Kidney (tissue), 14 donors: ENCODE data around the gene VEGFC. TPM values are rescaled to one million over a fixed set of nuclear protein-coding genes. Genes with fewer than 3 reads are reported as not detected.
A peak's percentile ranks its signal among the peaks of the same experiment; 100 is the strongest.

Experiments used
- DNase-seq, 5 donors: peaks; one replicate each; pipeline ENCODE4 v3.0.0-alpha.2; 2013 to 2020
- FAIRE-seq: peaks from 2 replicates; lab custom pipeline; 2012; peaks lifted over from hg19 to GRCh38; lab: Jason Lieb, UNC
- H3K27ac ChIP-seq, 2 donors: one replicate each; pipeline ENCODE4 v1.7.0; 2013; ENCODE audit warnings: low read depth in 2 of 2, low read length in 2 of 2, inconsistent platforms in 1 of 2
- H3K27me3 ChIP-seq: one replicate; pipeline ENCODE4 v1.7.1; 2013; ENCODE audit warnings: low read length, inconsistent platforms; ENCODE audit not compliant: control insufficient read depth, insufficient read depth
- H3K36me3 ChIP-seq, 3 donors: one replicate each; pipeline versions ENCODE4 v1.7.0 to v1.7.1; 2013; ENCODE audit warnings: low read length in 3 of 3, control low read depth in 1 of 3, inconsistent platforms in 1 of 3; ENCODE audit not compliant: insufficient read depth in 3 of 3, control insufficient read depth in 2 of 3
- H3K4me1 ChIP-seq, 3 donors: one replicate each; pipeline versions ENCODE4 v1.7.0 to v1.7.1; 2013; ENCODE audit warnings: low read length in 3 of 3, inconsistent platforms in 1 of 3, low read depth in 1 of 3; ENCODE audit not compliant: control insufficient read depth in 2 of 3, insufficient read depth in 2 of 3
- H3K4me3 ChIP-seq, 3 donors: one replicate each; pipeline versions ENCODE4 v1.7.0 to v1.8.1; 2013; ENCODE audit warnings: low read length in 3 of 3, control low read depth in 1 of 3, inconsistent platforms in 1 of 3
- H3K9ac ChIP-seq, 3 donors: one replicate each; pipeline versions ENCODE4 v1.7.0 to v1.7.1; 2013; ENCODE audit warnings: low read length in 3 of 3, control low read depth in 1 of 3, inconsistent platforms in 1 of 3
- H3K9me3 ChIP-seq, 3 donors: one replicate each; pipeline versions ENCODE4 v1.7.0 to v1.7.1; 2013; ENCODE audit warnings: low read length in 3 of 3, control low read depth in 1 of 3, inconsistent platforms in 1 of 3; ENCODE audit not compliant: control insufficient read depth in 2 of 3, insufficient read depth in 1 of 3
- intact Hi-C: fragments of 100-400 bp; cut with DNase I; formaldehyde crosslinking; loops from one replicate; pipeline ENCODE4 v1.11.1; 2022
- polyA plus RNA-seq: library from polyadenylated mRNA; stranded (reverse); fragments of 350-450 nt; fragmentation: Illumina TruSeq; extraction: RNeasy Lipid Tissue Mini Kit (QIAGEN cat#74804); gene quantifications from one replicate; pipeline ENCODE4 v1.2.3, GENCODE V29; 2014; ENCODE audit warnings: low read depth, low replicate concordance; ENCODE audit not compliant: insufficient read depth
- total RNA-seq: library from RNA; stranded (reverse); fragmentation: NEBNext Ultra II Directional; extraction: Animal tissue kit (Norgen Biotek cat#: 25700); gene quantifications from one replicate; pipeline ENCODE4 v1.2.1, GENCODE V29; 2021
- TF ChIP-seq, protein P1 (sequence below): IDR thresholded peaks from 3 replicates; pipeline ENCODE4 v1.5.1; 2012; ENCODE audit warnings: mild to moderate bottlenecking, moderate library complexity, borderline replicate concordance; ENCODE audit not compliant: insufficient read depth; ENCODE audit errors: extremely low read depth
- donor health status: control.
- donor health status: control.
- donor health status: control.
- donor health status: control.
- donor health status: control.
- donor health status: DM: yes; HTN: yes; CAD: no.
- donor health status: Normal renal cell carcinoma (clear cell type).

Gene VEGFC
- total and polyA plus RNA-seq, 2 donors from 2014 or later = 6.6 to 14.3 TPM

DNA sequence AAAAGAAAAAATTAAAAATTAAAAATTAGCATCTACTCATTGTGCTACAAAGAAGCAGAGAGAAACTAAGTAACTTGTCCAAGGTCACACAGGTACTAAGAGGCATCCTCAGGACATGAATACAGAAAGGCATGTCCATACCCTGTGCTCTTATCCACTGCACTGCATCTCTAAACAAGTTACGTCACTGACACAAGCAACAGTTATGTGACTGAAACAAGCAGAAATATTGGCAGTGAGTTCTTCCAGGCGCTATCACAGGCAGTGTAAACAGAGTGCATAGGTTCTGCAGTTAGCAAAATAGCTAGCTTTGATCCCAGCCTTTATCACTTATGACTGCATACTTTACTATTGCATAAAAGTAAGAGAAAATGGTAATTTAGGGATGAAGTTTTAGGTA is 7.9 kb downstream of the VEGFC start:
- H3K9ac ChIP-seq = no peak overlapping the region
- TF ChIP-seq, protein P1, sequence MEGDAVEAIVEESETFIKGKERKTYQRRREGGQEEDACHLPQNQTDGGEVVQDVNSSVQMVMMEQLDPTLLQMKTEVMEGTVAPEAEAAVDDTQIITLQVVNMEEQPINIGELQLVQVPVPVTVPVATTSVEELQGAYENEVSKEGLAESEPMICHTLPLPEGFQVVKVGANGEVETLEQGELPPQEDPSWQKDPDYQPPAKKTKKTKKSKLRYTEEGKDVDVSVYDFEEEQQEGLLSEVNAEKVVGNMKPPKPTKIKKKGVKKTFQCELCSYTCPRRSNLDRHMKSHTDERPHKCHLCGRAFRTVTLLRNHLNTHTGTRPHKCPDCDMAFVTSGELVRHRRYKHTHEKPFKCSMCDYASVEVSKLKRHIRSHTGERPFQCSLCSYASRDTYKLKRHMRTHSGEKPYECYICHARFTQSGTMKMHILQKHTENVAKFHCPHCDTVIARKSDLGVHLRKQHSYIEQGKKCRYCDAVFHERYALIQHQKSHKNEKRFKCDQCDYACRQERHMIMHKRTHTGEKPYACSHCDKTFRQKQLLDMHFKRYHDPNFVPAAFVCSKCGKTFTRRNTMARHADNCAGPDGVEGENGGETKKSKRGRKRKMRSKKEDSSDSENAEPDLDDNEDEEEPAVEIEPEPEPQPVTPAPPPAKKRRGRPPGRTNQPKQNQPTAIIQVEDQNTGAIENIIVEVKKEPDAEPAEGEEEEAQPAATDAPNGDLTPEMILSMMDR = no peak
- FAIRE-seq (no peak), DNase-seq (no peak)
- no peaks in the 10 kb centered on the region for H3K9me3 ChIP-seq
- H3K36me3 ChIP-seq = no peaks in the 10 kb centered on the region
- no peaks in the 10 kb centered on the region for H3K4me1 ChIP-seq
- H3K27me3 ChIP-seq = no peaks in the 10 kb centered on the region
- H3K27ac ChIP-seq = no peak overlapping the region
- no peak overlapping the region for H3K4me3 ChIP-seq
- intact Hi-C loops = no loop called here

DNA sequence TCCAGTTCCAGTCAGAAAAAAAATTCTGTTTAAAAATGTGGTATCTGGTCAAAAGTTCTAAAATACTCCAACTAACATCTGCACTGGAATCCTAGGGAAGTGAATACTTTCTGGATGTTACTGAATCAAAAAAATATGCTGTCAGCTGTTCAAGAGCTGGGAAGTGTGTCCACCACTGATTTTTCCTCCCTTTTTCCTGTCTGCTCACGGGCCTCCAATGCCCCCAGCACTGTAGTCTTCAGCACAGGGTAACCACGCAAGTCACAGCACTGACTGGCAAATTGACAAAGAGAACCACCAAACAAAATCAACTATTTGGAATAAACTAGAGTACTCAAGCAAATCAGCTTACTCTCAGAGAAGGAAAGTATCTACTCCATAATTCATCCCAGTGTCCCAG is 9.9 kb downstream of the VEGFC start:
- intact Hi-C loops = no loop called here
- Histone ChIP-seq H3K4me3 (no peak overlapping the region), H3K4me1 (no peaks in the 10 kb centered on the region), H3K9me3 (no peaks in the 10 kb centered on the region), H3K27me3 (no peaks in the 10 kb centered on the region), H3K9ac (no peak overlapping the region), H3K36me3 (no peaks in the 10 kb centered on the region), H3K27ac (no peak overlapping the region)
- FAIRE-seq (no peak), DNase-seq (no peak)
- TF ChIP-seq, protein P1 = no peak

DNA sequence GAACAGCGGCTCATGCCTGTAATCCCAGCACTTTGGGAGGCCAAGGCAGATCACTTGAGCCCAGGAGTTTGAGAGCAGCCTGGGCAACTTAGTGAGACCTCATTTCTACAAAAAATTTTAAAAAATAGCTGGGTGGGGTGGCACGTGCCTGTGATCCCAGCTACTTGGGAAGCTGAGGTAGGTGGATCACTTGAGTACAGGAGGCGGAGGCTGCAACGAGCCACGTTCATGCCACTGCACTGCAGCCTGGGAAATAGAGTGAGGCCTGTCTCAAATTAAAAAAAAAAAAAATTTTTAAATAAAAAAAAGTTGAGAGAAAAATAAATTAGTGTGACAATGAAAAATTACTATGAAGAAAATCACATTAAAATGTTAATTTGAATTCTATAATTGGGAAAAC is 10.5 kb downstream of the VEGFC start:
- intact Hi-C loops = no loop called here
- Histone ChIP-seq H3K9ac (no peak overlapping the region), H3K9me3 (no peaks in the 10 kb centered on the region), H3K27ac (no peak overlapping the region), H3K36me3 (no peaks in the 10 kb centered on the region), H3K4me3 (no peak overlapping the region), H3K4me1 (no peaks in the 10 kb centered on the region), H3K27me3 (no peaks in the 10 kb centered on the region)
- DNase-seq (no peak), FAIRE-seq (peak; percentile 55)
- TF ChIP-seq, protein P1 = no peak

DNA sequence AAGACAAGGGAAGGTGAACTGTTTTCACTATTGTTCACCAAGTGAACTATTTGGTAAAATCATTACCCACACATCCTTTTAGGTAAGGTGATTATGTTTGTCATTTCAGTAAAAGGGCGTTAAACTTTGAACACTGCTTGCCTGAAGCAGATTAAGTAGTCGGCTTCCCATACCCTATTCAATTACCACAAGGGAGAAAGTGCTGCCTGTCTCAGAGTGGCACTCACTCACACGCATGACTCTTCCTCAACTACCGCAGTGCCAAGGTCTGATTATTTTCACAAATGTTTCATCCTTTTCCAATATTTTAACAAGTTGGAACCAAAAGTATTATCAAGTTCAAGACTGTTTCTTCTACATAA is 11.0 kb downstream of the VEGFC start:
- no peak for FAIRE-seq
- no peak overlapping the region for H3K27ac ChIP-seq

More for the DNA sequence above, 11.0 kb downstream of the VEGFC start:
- Histone ChIP-seq H3K27me3 (no peaks in the 10 kb centered on the region), H3K4me1 (no peaks in the 10 kb centered on the region), H3K9ac (no peak overlapping the region), H3K36me3 (no peaks in the 10 kb centered on the region), H3K9me3 (no peaks in the 10 kb centered on the region), H3K4me3 (no peak overlapping the region)
- intact Hi-C loops = no loop called here
- TF ChIP-seq, protein P1 = no peak
- no peak for DNase-seq
